Measurements from ENCODE around the gene RHOBTB3.

DNA sequence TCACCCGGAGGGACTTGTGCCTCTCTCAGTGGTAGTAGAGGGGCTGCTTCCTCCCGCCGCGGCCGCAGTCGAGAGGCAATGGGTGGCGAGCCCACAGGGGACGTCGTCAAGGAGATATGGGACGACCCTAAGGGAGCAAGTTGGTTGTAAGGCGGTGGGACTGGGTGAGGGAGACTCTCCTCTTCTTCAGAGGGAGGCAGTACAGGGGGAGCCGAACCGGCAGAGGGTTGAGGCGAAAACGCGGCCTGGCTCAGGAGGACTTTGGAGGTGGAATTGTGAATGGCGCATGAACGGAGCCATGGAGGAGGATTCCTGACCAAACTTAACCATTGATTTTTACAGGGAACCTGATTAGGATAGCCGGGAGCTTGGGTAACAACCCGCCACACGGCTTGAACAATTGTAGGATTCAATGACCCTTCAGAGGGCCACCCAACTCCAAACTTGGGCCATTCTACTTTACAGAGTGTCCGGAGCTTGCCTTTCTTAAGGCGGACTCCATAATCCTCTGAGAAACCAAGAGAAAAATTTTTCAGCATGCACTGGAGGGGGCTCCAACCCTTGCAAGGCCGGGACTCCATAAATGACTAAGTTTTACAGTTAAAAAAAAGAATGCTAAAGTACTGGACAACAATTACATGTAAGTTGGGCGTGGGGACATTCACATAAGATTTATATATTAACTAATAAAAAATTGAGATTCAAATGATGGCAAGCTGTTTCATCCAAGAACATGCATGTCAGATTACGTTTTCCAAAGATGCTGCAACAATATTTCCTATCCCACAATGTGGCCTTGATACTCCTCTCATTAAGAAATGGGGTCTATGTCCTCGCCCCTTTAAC lies 19.4 kb upstream of the RHOBTB3 start:
- TF ChIP-seq CTCF (IDR thresholded peaks at IDR 0.05) (no peak), POLR2A (IDR thresholded peaks at IDR 0.05) (no peak)
